ENCODE data around the gene VAC14.

VAC14 gene

DNA sequence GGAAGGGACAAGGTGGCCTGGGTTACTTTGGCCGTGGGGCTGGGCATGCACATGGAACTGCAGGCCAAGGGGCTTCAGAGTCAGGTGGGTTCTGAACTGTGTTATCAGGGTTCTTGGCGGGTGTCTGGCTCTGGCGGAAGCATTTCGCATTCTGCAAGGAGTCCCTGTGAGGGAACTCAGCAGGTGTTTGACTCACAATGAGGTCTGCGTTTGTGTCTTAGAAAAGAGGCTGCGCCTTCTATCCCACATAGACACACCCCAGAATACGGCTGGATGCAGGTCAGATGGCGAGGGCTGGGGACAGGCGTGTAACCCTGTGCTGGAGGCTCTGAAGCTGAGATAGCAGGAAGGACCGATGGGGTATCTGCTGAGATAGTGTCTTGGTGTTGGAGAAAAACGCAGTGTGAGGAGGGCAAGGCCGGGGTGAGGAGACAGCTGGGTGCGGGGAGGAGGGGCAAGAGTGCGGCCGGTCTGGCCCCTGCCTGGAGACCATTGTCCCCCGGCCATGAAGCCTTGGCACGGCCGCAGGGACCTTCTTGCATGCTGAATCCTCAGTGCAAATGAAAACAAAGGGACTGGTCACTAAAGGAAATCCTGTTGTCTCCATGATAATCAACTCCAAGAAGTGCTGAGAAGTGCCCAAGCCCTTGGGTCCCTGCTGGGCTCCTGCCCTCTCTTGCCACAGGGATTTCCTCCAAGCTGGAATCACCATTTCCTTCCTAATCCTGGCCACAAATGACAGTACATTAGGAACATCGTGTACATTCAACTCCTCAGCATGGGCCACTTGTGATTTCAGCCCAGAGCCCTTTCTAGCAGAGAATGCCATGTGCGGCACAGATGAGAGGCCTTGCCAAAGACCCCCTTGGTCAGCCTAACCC is 92.4 kb downstream of the VAC14 start:
- TF ChIP-seq, protein P1, sequence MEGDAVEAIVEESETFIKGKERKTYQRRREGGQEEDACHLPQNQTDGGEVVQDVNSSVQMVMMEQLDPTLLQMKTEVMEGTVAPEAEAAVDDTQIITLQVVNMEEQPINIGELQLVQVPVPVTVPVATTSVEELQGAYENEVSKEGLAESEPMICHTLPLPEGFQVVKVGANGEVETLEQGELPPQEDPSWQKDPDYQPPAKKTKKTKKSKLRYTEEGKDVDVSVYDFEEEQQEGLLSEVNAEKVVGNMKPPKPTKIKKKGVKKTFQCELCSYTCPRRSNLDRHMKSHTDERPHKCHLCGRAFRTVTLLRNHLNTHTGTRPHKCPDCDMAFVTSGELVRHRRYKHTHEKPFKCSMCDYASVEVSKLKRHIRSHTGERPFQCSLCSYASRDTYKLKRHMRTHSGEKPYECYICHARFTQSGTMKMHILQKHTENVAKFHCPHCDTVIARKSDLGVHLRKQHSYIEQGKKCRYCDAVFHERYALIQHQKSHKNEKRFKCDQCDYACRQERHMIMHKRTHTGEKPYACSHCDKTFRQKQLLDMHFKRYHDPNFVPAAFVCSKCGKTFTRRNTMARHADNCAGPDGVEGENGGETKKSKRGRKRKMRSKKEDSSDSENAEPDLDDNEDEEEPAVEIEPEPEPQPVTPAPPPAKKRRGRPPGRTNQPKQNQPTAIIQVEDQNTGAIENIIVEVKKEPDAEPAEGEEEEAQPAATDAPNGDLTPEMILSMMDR (IDR thresholded peaks at IDR 0.05): no peak

DNA sequence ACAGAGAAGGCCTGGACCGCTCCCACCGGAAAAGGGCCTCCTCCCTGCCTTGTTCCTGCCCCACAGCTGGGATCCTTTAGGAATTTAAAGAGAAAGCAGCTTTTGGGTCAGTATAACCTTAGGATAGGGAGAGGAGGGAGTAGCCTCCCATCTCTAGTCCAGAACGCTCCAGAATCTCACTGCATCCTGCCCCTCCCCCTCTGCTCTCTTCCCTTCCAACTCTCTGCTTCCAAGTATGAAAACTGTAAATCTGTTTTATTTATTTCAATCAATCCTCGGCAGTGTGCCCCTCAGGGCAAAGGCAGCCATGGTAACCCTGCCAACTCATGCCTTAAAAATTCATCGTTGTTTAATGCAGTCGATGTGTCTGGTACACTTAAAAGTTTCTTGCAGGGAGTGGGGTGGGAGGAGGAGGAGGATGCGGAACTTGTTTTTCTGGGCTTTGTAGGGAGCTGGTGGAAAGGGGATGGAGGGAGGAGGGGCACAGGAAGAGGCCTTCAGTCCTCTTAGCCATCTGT is 94.0 kb downstream of the VAC14 start:
- TF ChIP-seq, protein P1 (IDR thresholded peaks at IDR 0.05): no peak

DNA sequence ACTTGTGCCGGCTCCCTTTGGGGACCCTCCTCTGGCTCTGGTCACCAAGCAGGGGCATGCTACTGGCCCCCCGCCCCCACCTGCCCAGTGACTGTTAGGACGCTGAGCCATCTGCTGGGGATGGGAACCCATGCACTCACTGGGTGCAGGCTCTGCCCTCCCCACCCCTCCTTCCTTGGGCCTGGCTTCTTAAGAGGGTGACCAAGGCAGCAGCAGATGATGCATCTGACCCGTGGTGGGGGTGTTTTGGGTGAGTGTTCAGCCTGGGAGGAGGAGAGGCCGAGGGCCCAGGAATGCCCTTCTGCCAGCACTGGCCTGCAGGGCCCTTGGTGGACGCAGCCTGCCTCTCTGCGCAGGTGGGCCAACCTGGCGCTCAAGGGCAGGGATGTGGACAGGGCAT is 95.9 kb downstream of the VAC14 start:
- TF ChIP-seq, protein P1 (IDR thresholded peaks at IDR 0.05): no peak

DNA sequence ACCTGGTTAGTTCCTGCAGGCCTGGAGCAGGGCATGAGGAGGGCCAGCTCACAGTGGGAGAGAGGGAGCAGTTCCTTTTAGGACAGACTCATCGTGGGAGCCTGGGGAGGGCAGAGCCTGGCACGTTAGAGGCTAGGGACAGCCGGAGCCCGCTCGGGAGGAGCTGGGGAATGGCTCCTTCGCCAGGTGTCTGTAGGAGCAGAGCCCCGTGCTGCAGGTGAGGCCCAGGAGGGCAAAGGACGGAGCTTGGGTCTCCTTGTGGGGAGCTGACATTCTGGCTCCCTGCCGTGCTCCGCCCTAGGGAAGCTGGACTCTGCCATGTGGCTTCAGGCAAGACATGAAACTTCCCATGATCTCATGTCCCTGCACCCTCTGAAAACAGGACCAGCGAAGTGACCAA is 96.4 kb downstream of the VAC14 start:
- TF ChIP-seq, protein P1 (IDR thresholded peaks at IDR 0.05): no peak

DNA sequence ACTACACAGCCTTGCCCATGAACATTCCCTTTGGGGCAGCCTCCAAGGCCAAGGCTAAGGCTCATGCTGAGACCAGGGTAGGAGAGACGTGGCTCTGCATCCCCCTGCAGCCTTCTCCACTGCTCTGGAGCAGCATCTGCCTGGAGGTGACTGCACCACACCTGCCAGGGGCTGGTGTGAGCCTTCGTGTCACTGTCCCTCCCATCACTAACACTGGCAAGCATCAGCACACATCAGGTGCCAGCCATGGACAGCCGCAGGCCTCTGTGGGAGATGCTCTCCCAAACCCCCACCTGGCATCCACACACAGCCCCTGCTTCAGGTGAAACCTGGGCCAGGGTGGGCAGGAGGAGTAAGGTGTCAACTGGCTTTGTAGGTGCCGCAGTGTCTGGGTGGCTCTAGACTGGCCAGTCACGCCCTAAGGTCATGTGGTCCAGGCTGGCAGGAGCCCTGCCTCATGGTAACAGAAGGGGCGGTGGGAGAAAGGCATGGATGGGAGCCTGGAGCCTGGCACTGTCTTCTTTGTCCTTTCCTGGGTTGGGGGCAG is 97.0 kb downstream of the VAC14 start:
- TF ChIP-seq, protein P1 (IDR thresholded peaks at IDR 0.05): no peak

DNA sequence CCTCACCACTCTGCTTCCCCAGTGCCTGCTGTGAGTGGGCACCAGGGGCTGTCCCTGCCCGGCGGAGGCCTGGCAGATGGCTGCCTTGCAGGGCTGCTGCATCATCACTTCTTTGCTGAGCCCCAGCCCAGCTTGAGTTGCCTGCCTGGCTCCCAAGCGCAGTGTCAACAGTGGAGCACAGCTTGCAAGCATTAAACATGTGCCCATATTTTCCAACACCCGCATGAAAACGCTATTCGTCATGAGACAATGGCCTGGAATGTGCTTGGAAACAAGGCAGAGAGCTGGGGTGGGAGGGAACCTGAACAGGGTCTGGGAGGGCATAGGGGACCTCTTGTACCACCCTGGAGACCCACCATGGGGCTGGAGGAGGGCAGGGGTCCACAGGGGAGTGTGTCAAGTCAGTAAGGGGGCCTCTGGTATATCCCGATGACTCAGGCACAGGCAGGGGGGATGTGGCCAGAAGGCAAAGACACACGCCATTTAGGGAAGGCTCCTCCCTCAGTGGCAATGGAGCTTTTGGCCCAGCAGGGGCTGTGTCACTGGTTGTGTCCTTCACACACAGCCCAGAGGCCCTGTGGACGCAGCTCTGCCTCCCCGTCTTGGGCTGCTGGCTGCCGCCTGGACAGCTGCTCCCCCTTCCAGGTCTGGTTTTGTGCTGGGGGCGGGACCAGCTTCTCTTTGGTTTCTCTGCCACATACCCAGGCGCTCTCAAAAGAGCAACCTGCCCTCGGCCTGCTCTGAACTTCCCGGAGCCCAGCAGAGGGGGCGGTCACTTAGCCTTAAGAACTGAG is 97.7 kb downstream of the VAC14 start:
- TF ChIP-seq, protein P1 (IDR thresholded peaks at IDR 0.05): no peak

DNA sequence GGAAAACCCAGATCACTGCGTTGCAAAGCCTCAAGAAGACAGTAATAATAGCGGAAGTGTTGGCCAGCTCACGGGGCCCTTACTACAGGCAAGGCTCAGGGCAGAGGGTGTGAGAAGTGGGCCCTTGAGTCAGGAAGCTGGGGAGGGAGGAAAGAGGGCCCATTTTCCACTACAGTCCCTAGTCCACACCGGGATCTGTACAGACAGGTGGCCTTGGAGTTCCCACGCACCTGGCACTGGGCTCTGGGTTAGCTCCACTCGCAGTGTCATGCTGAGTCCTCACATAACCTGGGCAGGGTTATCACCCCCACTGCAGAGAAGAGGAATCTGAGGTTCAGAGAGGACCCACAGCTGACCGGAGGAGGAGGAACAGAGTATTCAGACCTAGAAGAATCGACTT is 98.3 kb downstream of the VAC14 start:
- TF ChIP-seq, protein P1 (IDR thresholded peaks at IDR 0.05): no peak
